IPS DF 4.7 (cell line): ENCODE data around the gene WDR59.
"Not testable (repeated sequence)": the region's sequence is repeated elsewhere in the genome, so short reads cannot be mapped to it uniquely, and the experiment has no call there.

Source experiments
- DNase-seq: peaks from one replicate; pipeline ENCODE4 v3.0.0-alpha.2; 2013; ENCODE audit warnings: low spot score; ENCODE audit errors: extremely low read depth

WDR59 gene

GRCh38 chr16:75012380-75013081 lies 27.6 kb upstream of the WDR59 start:
- no peak for DNase-seq

GRCh38 chr16:75011634-75012307 lies 26.8 kb upstream of the WDR59 start:
- no peak for DNase-seq

- DNase-seq = no peak
These were observed 25.5 kb upstream of the WDR59 start for GRCh38 chr16:75010427-75010826.

GRCh38 chr16:75007443-75007842 lies 22.5 kb upstream of the WDR59 start:
- no peak for DNase-seq

GRCh38 chr16:75005697-75006096 lies 20.8 kb upstream of the WDR59 start:
- no peak for DNase-seq

- no peak for DNase-seq
These were observed 19.5 kb upstream of the WDR59 start for GRCh38 chr16:75004460-75004859.

GRCh38 chr16:75003931-75004330 lies 19.0 kb upstream of the WDR59 start:
- DNase-seq = no peak

GRCh38 chr16:75002474-75002873 lies 17.6 kb upstream of the WDR59 start:
- DNase-seq = no peak

- no peak for DNase-seq
These were observed 15.7 kb upstream of the WDR59 start for GRCh38 chr16:75000481-75001081.

GRCh38 chr16:74999609-75000480 lies 14.9 kb upstream of the WDR59 start:
- no peak for DNase-seq

GRCh38 chr16:74999219-74999608 lies 14.3 kb upstream of the WDR59 start:
- no peak for DNase-seq

- peak; percentile 60 for DNase-seq
These were observed 13.7 kb upstream of the WDR59 start, which contains the start of gene ZNRF1 for GRCh38 chr16:74998481-74999218. TSS of gene ZNRF1 (plus strand) at chr16:74999024. CDS start at chr16:74999672, 648 bp downstream.

- DNase-seq = no peak
These were observed 12.1 kb upstream of the WDR59 start for GRCh38 chr16:74997042-74997491.

GRCh38 chr16:74995986-74996385 lies 11.1 kb upstream of the WDR59 start:
- DNase-seq = no peak

- DNase-seq = no peak
These were observed 6.9 kb upstream of the WDR59 start for GRCh38 chr16:74991593-74992403.

- DNase-seq = no peak
These were observed 6.3 kb upstream of the WDR59 start for GRCh38 chr16:74991268-74991592.

- no peak for DNase-seq
These were observed 5.9 kb upstream of the WDR59 start for GRCh38 chr16:74990832-74991231.

GRCh38 chr16:74989864-74990263 lies 4.9 kb upstream of the WDR59 start:
- not testable (repeated sequence) for DNase-seq

GRCh38 chr16:74987027-74987681 lies 2.2 kb upstream of the WDR59 start:
- DNase-seq = no peak

- DNase-seq = no peak
These were observed 762 bp downstream of the WDR59 start for GRCh38 chr16:74984194-74984528.
